DOHH2 (cell line): Measurements from ENCODE around the gene DDHD1.

Source experiments
- EZH2phosphoT487 ChIP-seq: fragments of 200-600 bp; sonication (generic); IDR thresholded peaks from 2 replicates; pipeline ENCODE4 v1.6.1; 2017; ENCODE audit warnings: borderline replicate concordance, mild to moderate bottlenecking, antibody characterized with exemption, low read length, moderate library complexity, mixed read lengths
- TF ChIP-seq, protein P1 (sequence below): fragments of 200-600 bp; sonication (generic); IDR thresholded peaks from one replicate; pipeline ENCODE4 v1.5.1; 2014; ENCODE audit warnings: antibody characterized with exemption, mild to moderate bottlenecking, low read depth, low read length; ENCODE audit not compliant: poor library complexity, severe bottlenecking

DNA sequence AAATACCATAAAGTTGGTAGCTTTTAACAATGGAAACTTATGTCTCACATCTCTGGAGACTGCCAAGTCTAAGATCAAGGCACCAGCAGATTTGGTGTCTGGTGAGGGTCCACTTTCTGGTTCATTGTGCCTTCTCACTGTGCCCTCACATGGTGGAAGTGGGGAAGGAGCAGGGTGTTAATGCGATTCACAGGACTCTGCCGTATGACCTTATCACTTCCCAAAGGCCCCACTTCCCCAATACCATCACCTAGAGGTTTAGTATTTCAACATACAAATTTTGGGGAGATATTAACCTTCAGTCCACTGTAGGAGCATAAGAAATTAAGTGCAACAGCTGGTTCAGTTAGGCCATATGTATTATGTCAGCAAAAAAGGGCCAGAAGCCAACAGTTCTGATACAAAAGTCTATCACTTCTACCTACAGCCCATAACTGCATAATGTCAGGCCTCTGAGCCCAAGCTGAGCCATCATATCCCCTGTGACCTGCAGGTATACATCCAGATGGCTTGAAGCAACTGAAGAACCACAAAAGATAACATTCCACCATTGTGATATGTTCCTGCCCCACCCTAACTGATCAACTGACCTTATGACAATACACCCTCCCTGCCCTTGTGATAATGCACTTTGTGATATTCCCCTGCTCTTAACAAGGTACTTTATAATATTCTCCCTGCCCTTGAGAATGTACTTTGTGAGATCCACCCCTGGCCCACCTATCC lies 24.7 kb downstream of the DDHD1 start:
- TF ChIP-seq, protein P1, sequence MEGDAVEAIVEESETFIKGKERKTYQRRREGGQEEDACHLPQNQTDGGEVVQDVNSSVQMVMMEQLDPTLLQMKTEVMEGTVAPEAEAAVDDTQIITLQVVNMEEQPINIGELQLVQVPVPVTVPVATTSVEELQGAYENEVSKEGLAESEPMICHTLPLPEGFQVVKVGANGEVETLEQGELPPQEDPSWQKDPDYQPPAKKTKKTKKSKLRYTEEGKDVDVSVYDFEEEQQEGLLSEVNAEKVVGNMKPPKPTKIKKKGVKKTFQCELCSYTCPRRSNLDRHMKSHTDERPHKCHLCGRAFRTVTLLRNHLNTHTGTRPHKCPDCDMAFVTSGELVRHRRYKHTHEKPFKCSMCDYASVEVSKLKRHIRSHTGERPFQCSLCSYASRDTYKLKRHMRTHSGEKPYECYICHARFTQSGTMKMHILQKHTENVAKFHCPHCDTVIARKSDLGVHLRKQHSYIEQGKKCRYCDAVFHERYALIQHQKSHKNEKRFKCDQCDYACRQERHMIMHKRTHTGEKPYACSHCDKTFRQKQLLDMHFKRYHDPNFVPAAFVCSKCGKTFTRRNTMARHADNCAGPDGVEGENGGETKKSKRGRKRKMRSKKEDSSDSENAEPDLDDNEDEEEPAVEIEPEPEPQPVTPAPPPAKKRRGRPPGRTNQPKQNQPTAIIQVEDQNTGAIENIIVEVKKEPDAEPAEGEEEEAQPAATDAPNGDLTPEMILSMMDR = no peak
- no peak for TF ChIP-seq EZH2phosphoT487
